Panc1 (cell line): Measurements from ENCODE around the gene HHLA2.

Experiments
- POLR2AphosphoS5 ChIP-seq: IDR thresholded peaks from 2 replicates; pipeline ENCODE4 v1.6.1; 2012; ENCODE audit warnings: mild to moderate bottlenecking, low read depth, low read length, moderate library complexity
- TF ChIP-seq, protein P1 (sequence below), 2 experiments: IDR thresholded peaks; 2 replicates each; pipeline ENCODE4 v1.6.1; 2011 to 2012; ENCODE audit warnings: low read depth in 2 of 2, control low read depth in 1 of 2, low read length in 1 of 2, mild to moderate bottlenecking in 1 of 2, moderate library complexity in 1 of 2; ENCODE audit not compliant: insufficient read depth in 1 of 2
- TF ChIP-seq, protein P2 (sequence below): fragments of 450-650 bp; IDR thresholded peaks from 2 replicates; pipeline ENCODE4 v1.5.1; 2017; ENCODE audit warnings: mild to moderate bottlenecking

DNA sequence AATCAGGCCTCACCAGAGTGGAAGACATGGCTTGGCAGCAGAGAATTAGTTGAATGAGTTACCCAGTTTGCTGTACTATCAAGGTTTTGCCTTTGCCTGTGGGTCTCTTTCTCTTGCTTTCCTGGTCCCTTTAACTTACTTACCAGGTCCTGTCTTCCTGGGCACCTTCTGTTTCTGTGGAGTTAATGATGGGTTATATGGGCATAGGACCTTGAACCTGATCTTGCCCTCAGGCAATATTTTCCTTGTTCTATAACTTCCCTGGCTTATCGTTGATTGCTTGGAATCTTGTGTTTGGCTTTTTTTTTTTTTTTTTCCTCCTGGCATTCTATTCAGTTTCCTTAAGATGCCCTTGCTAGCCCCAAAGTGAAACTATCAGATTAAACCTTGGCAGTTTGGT is 106.8 kb downstream of the HHLA2 start:
- TF ChIP-seq, protein P1, sequence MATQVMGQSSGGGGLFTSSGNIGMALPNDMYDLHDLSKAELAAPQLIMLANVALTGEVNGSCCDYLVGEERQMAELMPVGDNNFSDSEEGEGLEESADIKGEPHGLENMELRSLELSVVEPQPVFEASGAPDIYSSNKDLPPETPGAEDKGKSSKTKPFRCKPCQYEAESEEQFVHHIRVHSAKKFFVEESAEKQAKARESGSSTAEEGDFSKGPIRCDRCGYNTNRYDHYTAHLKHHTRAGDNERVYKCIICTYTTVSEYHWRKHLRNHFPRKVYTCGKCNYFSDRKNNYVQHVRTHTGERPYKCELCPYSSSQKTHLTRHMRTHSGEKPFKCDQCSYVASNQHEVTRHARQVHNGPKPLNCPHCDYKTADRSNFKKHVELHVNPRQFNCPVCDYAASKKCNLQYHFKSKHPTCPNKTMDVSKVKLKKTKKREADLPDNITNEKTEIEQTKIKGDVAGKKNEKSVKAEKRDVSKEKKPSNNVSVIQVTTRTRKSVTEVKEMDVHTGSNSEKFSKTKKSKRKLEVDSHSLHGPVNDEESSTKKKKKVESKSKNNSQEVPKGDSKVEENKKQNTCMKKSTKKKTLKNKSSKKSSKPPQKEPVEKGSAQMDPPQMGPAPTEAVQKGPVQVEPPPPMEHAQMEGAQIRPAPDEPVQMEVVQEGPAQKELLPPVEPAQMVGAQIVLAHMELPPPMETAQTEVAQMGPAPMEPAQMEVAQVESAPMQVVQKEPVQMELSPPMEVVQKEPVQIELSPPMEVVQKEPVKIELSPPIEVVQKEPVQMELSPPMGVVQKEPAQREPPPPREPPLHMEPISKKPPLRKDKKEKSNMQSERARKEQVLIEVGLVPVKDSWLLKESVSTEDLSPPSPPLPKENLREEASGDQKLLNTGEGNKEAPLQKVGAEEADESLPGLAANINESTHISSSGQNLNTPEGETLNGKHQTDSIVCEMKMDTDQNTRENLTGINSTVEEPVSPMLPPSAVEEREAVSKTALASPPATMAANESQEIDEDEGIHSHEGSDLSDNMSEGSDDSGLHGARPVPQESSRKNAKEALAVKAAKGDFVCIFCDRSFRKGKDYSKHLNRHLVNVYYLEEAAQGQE (IDR thresholded peaks at IDR 0.05; ENCODE audit: insufficient read depth in 1 of 2, low read depth in 2 of 2, low read length in 1 of 2) = no peak
- TF ChIP-seq POLR2AphosphoS5 = no peak
- TF ChIP-seq, protein P2, sequence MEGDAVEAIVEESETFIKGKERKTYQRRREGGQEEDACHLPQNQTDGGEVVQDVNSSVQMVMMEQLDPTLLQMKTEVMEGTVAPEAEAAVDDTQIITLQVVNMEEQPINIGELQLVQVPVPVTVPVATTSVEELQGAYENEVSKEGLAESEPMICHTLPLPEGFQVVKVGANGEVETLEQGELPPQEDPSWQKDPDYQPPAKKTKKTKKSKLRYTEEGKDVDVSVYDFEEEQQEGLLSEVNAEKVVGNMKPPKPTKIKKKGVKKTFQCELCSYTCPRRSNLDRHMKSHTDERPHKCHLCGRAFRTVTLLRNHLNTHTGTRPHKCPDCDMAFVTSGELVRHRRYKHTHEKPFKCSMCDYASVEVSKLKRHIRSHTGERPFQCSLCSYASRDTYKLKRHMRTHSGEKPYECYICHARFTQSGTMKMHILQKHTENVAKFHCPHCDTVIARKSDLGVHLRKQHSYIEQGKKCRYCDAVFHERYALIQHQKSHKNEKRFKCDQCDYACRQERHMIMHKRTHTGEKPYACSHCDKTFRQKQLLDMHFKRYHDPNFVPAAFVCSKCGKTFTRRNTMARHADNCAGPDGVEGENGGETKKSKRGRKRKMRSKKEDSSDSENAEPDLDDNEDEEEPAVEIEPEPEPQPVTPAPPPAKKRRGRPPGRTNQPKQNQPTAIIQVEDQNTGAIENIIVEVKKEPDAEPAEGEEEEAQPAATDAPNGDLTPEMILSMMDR = no peak
